Measurements from ENCODE around the gene GAS2L1.
"Not testable (repeated sequence)": the region's sequence is repeated elsewhere in the genome, so short reads cannot be mapped to it uniquely, and the experiment has no call there.

Gene GAS2L1

GRCh38 chr22:29342577-29343312 is 36.3 kb downstream of the GAS2L1 start:
- DNase-seq (no peak), ATAC-seq (no peak)

- no peak for DNase-seq
- no peak for ATAC-seq
These were observed 36.9 kb downstream of the GAS2L1 start for GRCh38 chr22:29343313-29343805.

GRCh38 chr22:29344137-29344536 is 37.7 kb downstream of the GAS2L1 start:
- ATAC-seq (no peak), DNase-seq (no peak)

GRCh38 chr22:29344889-29345288 is 38.4 kb downstream of the GAS2L1 start:
- DNase-seq, ATAC-seq: not testable (repeated sequence)

- DNase-seq (no peak), ATAC-seq (no peak)
These were observed 39.5 kb downstream of the GAS2L1 start for GRCh38 chr22:29345932-29346331.

GRCh38 chr22:29346659-29347058 is 40.2 kb downstream of the GAS2L1 start:
- DNase-seq: no peak

GRCh38 chr22:29348041-29348440 is 41.6 kb downstream of the GAS2L1 start:
- no peak for ATAC-seq
- DNase-seq: no peak

More at GRCh38 chr22:29346659-29347058, 40.2 kb downstream of the GAS2L1 start:
- no peak for ATAC-seq

GRCh38 chr22:29348956-29349355 is 42.5 kb downstream of the GAS2L1 start:
- ATAC-seq (no peak), DNase-seq (no peak)

GRCh38 chr22:29351042-29351441 is 44.6 kb downstream of the GAS2L1 start:
- DNase-seq (no peak), ATAC-seq (no peak)

GRCh38 chr22:29351891-29352290 is 45.4 kb downstream of the GAS2L1 start:
- no peak for ATAC-seq
- DNase-seq: no peak

GRCh38 chr22:29352778-29353177 is 46.3 kb downstream of the GAS2L1 start:
- no peak for DNase-seq
- no peak for ATAC-seq

GRCh38 chr22:29353286-29353685 is 46.8 kb downstream of the GAS2L1 start:
- DNase-seq (no peak), ATAC-seq (no peak)

GRCh38 chr22:29353860-29354259 is 47.4 kb downstream of the GAS2L1 start:
- DNase-seq (no peak), ATAC-seq (no peak)

GRCh38 chr22:29357193-29357890 is 50.9 kb downstream of the GAS2L1 start:
- DNase-seq, ATAC-seq: not testable (repeated sequence)

GRCh38 chr22:29359469-29359868 is 53.0 kb downstream of the GAS2L1 start:
- ATAC-seq (no peak), DNase-seq (no peak)
